Endothelial cell of umbilical vein (primary cell): ENCODE results near the gene DNAJC6. TPM values are rescaled to one million over a fixed set of nuclear protein-coding genes. Genes with fewer than 3 reads are reported as not detected.

Experiments used
- BruUV-seq: library from RNA; stranded (reverse); fragments of 400-500 nt; replicated peaks from 2 replicates; lab custom pipeline; 2021; lab: Mats Ljungman, UMichigan
- CTCF ChIA-PET: fragments of 300-600, 350-600 bp; sonication (Branson Sonifier 250); formaldehyde crosslinking; loops from one replicate; lab custom pipeline; 2021; ENCODE audit warnings: antibody characterized with exemption, inconsistent platforms; lab: Charles Lee
- POLR2A ChIA-PET: fragments of 300-600, 350-600 bp; sonication (Branson Sonifier 250); formaldehyde crosslinking; loops from one replicate; lab custom pipeline; 2021; ENCODE audit warnings: antibody characterized with exemption, inconsistent platforms; lab: Charles Lee
- DNase-seq: peaks from one replicate; pipeline ENCODE4 v3.0.0-alpha.2; 2011; ENCODE audit warnings: low read depth, low spot score
- FAIRE-seq: peaks from 2 replicates; lab custom pipeline; 2011; peaks lifted over from hg19 to GRCh38; lab: Jason Lieb, UNC
- H2AFZ ChIP-seq: 2 replicates; pipeline ENCODE4 v1.6.0; 2012; ENCODE audit warnings: low read depth, low read length, control low read depth, inconsistent platforms
- H3K27ac ChIP-seq: 2 replicates; pipeline ENCODE4 v1.5.1; 2011; ENCODE audit warnings: low read depth, mild to moderate bottlenecking, control low read depth, low read length, moderate library complexity; ENCODE audit not compliant: insufficient read depth
- H3K27me3 ChIP-seq, 2 experiments: 2 replicates each; pipeline versions ENCODE4 v1.6.0 to v1.6.1; 2011; ENCODE audit warnings: low read length in 2 of 2, mixed read lengths in 1 of 2; ENCODE audit not compliant: control insufficient read depth in 2 of 2, insufficient read depth in 2 of 2
- H3K36me3 ChIP-seq, 2 experiments: 2 replicates in 1 of 2; 3 replicates in 1 of 2; pipeline ENCODE4 v1.5.1; 2011; ENCODE audit warnings: low read length in 2 of 2, mild to moderate bottlenecking in 1 of 2, moderate library complexity in 1 of 2; ENCODE audit not compliant: control insufficient read depth in 2 of 2, insufficient read depth in 2 of 2; ENCODE audit errors: extremely low read depth in 1 of 2
- H3K4me1 ChIP-seq: 3 replicates; pipeline ENCODE4 v1.5.1; 2011; ENCODE audit warnings: mild to moderate bottlenecking, low read length; ENCODE audit not compliant: control insufficient read depth, insufficient read depth; ENCODE audit errors: extremely low read depth
- H3K4me2 ChIP-seq: 2 replicates; pipeline ENCODE4 v1.6.1; 2011; ENCODE audit warnings: low read length, control low read depth, mixed read lengths; ENCODE audit not compliant: insufficient read depth
- H3K4me3 ChIP-seq, 3 experiments: fragments of 200-600 bp in 1 of 3; sonication (generic), shearing (Covaris generic) in 1 of 3; replicated peaks in 1 of 3; 2 replicates each; pipeline ENCODE4 v1.5.1; 2011 to 2016; ENCODE audit warnings: control low read depth in 3 of 3, low read length in 3 of 3, mild to moderate bottlenecking in 2 of 3, inconsistent platforms in 1 of 3, low read depth in 1 of 3, moderate library complexity in 1 of 3; ENCODE audit not compliant: insufficient read depth in 1 of 3
- H3K79me2 ChIP-seq: 2 replicates; pipeline ENCODE4 v1.6.0; 2012; ENCODE audit warnings: low read length, inconsistent platforms; ENCODE audit not compliant: control insufficient read depth, insufficient read depth
- H3K9ac ChIP-seq: replicated peaks from 2 replicates; pipeline ENCODE3; 2011; ENCODE audit warnings: low read length, control low read depth; ENCODE audit not compliant: insufficient read depth; ENCODE audit errors: extremely low read depth
- H3K9me1 ChIP-seq: replicated peaks from 3 replicates; pipeline ENCODE4 v1.6.0; 2011; ENCODE audit warnings: mild to moderate bottlenecking, low read length; ENCODE audit not compliant: control insufficient read depth, insufficient read depth; ENCODE audit errors: extremely low read depth
- H3K9me3 ChIP-seq: replicated peaks from 2 replicates; pipeline ENCODE4 v1.5.1; 2012; ENCODE audit warnings: low read length, inconsistent platforms; ENCODE audit not compliant: control insufficient read depth, insufficient read depth
- H4K20me1 ChIP-seq: replicated peaks from 2 replicates; pipeline ENCODE3; 2011; ENCODE audit warnings: mild to moderate bottlenecking, low read length; ENCODE audit not compliant: control insufficient read depth, insufficient read depth; ENCODE audit errors: extremely low read depth
- CTCF ChIP-seq, 2 donors: IDR thresholded peaks; 1 replicate in 1 of 2; 2 replicates in 1 of 2; pipeline ENCODE4 v1.5.1; 2011; ENCODE audit warnings: low read length in 2 of 2, mild to moderate bottlenecking in 2 of 2, moderate library complexity in 2 of 2, control low read depth in 1 of 2, inconsistent platforms in 1 of 2, low read depth in 1 of 2; ENCODE audit not compliant: insufficient read depth in 1 of 2; ENCODE audit errors: extremely low read depth in 1 of 2
- EZH2 ChIP-seq: IDR thresholded peaks from 2 replicates; pipeline ENCODE4 v1.6.1; 2012; ENCODE audit warnings: borderline replicate concordance, low read depth, mild to moderate bottlenecking, moderate library complexity, low read length, inconsistent platforms; ENCODE audit not compliant: severe bottlenecking
- FOS ChIP-seq: IDR thresholded peaks from 2 replicates; pipeline ENCODE4 v1.6.1; 2011; ENCODE audit warnings: mild to moderate bottlenecking, low read length, moderate library complexity, borderline replicate concordance; ENCODE audit not compliant: insufficient read depth
- GATA2 ChIP-seq: IDR thresholded peaks from 2 replicates; pipeline ENCODE4 v1.7.0; 2011; ENCODE audit warnings: low read depth, mild to moderate bottlenecking, moderate library complexity, mixed read lengths, low read length; ENCODE audit not compliant: insufficient read length, insufficient read depth
- JUN ChIP-seq: IDR thresholded peaks from 2 replicates; pipeline ENCODE4 v1.6.1; 2011; ENCODE audit warnings: borderline replicate concordance, low read depth; ENCODE audit not compliant: insufficient read length, insufficient read depth
- MAX ChIP-seq: IDR thresholded peaks from 2 replicates; pipeline ENCODE4 v1.6.1; 2011; ENCODE audit not compliant: insufficient read depth, insufficient read length
- MYC ChIP-seq: IDR thresholded peaks from one replicate; pipeline ENCODE4 v1.6.1; 2011; ENCODE audit warnings: mild to moderate bottlenecking, low read depth, low read length
- POLR2A ChIP-seq: IDR thresholded peaks from 2 replicates; pipeline ENCODE4 v1.6.1; 2012; ENCODE audit warnings: low read depth, mild to moderate bottlenecking, control low read depth, low read length
- POLR2AphosphoS5 ChIP-seq: IDR thresholded peaks from 2 replicates; pipeline ENCODE4 v1.6.1; 2012; ENCODE audit warnings: low read depth, mild to moderate bottlenecking, control low read depth, low read length, moderate library complexity; ENCODE audit not compliant: insufficient read depth
- dilution Hi-C: fragments of 300-500 bp; cut with MboI; formaldehyde crosslinking; loops from one replicate; pipeline ENCODE4 v1.15.0; 2019; ENCODE audit warnings: low sequenced_read_pairs; ENCODE audit not compliant: extremely low pct_ligation_motif_present
- intact Hi-C: fragments of 100-400 bp; cut with micrococcal nuclease; formaldehyde crosslinking; loops from one replicate; pipeline ENCODE4 v1.10.0; 2022
- polyA plus RNA-seq, 4 experiments: library from polyadenylated mRNA; depleted of rRNA in 3 of 4; stranded (reverse) in 3 of 4; unstranded in 1 of 4; fragments of >200 nt; gene quantifications; 2 replicates each; pipeline versions ENCODE4 v1.2.1 to v1.2.3, GENCODE V29; 2011 to 2012; ENCODE audit warnings: missing spikeins in 1 of 4
- total RNA-seq: library from RNA; stranded (reverse); gene quantifications from 2 replicates; pipeline ENCODE4 v1.2.3, GENCODE V29; 2021

Gene DNAJC6
- total and polyA plus RNA-seq, 2 donors (not counting 3 experiments of a cell fraction or from before 2014, with no cell fraction given), result 2.3 to 4.9 TPM

GRCh38 chr1:65443647-65444046 is 134.3 kb downstream of the DNAJC6 start:
- DNase-seq (no peak), FAIRE-seq (no peak)
- H3K4me2 ChIP-seq, result no peak overlapping the region
- intact Hi-C loops (no loop called here), dilution Hi-C loops (no loop called here)
- no peaks in the 10 kb centered on the region for H3K27me3 ChIP-seq
- no peak overlapping the region for H2AFZ ChIP-seq
- H3K36me3 ChIP-seq, result no peaks in the 10 kb centered on the region
- POLR2A ChIA-PET, result no interaction called here
- no peaks in the 10 kb centered on the region for H3K9me3 ChIP-seq
- TF ChIP-seq POLR2AphosphoS5 (no peak), POLR2A (no peak), CTCF (IDR thresholded peaks at IDR 0.05; ENCODE audit: extremely low read depth in 1 of 2, insufficient read depth in 1 of 2, low read depth in 1 of 2, low read length in 2 of 2) (no peak), EZH2 (no peak), MYC (no peak), JUN (no peak), MAX (no peak), GATA2 (no peak), FOS (no peak)
- H3K9me1 ChIP-seq, result no peaks in the 10 kb centered on the region
- H3K9ac ChIP-seq, result no peak overlapping the region
- H3K27ac ChIP-seq, result no peak overlapping the region
- H3K4me3 ChIP-seq, result no peak overlapping the region
- CTCF ChIA-PET, result no interaction called here
- no peaks in the 10 kb centered on the region for H3K79me2 ChIP-seq
- H3K4me1 ChIP-seq, result no peaks in the 10 kb centered on the region
- H4K20me1 ChIP-seq, result no peaks in the 10 kb centered on the region
- BruUV-seq, result no TSS peak
